Measurements from ENCODE around the gene PDXK.

DNA sequence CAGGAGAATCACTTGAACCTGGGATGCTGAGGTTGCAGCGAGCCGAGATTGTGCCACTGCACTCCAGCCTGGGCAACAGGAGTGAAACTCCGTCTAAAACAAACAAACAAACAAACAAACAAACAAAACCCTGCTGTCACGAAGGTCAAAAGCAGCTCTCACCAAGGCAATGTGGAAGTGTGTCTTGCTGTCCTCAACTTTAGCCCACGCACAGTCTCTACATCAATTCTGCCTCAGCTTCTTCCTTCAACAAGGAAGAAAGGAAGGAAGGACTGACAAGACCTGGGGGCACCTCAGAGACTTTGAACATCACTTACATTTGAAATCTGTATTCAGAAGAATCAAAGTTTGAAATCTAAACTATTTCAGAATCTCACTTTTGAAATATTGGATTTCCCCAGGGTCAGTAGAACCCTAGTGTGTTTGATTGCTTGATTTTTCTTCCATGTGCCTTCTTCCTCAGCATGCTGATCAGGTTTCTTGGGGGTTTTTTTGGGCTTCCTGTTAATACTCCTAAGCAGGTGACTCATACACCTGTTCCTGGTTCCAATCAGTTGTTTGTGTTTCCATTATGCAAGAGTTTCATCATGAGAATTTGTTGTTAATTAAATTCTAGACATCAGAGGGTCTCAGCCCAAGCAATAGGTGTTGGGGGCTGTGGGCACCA, 63.6 kb downstream of the PDXK start:
- TF ChIP-seq EZH2 (IDR thresholded peaks at IDR 0.05; ENCODE audit: insufficient read depth, poor library complexity, severe bottlenecking) (no peak), EZH2phosphoT487 (IDR thresholded peaks at IDR 0.05; ENCODE audit: insufficient read depth, low read depth) (no peak)

All from GM23248 (cell line).